Measurements from ENCODE around the gene CYP1A2.
"Not testable (repeated sequence)": the region's sequence is repeated elsewhere in the genome, so short reads cannot be mapped to it uniquely, and the experiment has no call there.

Gene CYP1A2

DNA sequence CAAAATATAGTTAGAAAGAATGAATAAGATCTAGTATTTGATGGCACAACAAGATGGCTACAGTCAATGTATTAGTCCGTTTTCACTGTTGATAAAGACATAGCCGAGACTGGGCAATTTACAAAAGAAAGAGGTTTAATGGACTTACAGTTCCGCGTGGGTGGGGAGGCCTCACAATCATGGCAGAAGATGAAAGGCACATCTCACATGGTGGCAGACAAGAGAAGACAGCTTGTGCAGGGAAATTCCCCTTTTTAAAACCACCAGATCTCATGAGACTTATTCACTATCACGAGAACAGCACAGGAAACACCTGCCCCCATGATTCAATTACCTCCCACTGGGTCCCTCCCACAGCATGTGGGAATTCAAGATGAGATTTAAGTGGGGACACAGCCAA, 10.4 kb upstream of the CYP1A2 start:
- not testable (repeated sequence) for DNase-seq

GRCh38 chr15:74742422-74742821, 6.2 kb upstream of the CYP1A2 start:
- no peak for DNase-seq

DNA sequence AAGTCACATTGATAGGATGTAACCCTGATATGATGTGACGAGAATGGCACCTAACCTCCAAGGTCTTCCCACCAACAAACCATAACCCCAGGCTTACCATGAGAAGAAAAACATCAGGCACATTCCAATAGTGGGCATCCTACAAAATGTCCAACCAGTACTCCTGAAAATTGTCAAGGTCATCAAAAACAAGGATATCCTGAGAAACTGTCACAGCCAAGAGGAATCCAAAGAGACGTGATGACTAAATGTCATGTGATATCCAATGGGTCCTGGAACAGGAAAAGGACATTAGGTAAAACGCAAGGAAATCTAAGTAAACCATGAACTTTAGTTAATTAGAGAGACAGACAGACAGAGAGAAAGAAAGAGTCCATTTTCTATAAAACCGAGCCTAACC, 2.3 kb upstream of the CYP1A2 start:
- no peak for DNase-seq

- DNase-seq, result no peak
These were observed 1.2 kb downstream of the CYP1A2 start for GRCh38 chr15:74749832-74750231.

DNA sequence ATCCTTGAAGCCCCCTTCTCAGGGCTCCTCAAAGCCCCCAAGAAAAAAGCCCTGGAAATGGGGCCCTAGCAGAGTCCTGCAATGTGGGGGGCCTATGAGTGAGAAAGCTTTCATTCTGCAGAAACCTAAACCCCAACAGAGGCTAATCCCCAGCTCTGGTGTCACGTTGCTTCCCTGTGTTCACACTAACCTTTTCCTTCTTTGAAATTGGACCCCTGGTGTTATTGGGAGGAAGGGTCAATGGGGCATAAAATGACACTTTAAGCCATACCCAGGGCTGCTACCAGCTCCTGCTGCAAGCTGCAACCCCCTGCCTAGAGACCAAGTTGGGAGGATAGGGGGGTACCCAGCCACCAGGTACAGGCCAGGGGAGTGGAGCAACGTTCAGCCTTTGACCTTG, 2.1 kb downstream of the CYP1A2 start:
- DNase-seq, result no peak

DNA sequence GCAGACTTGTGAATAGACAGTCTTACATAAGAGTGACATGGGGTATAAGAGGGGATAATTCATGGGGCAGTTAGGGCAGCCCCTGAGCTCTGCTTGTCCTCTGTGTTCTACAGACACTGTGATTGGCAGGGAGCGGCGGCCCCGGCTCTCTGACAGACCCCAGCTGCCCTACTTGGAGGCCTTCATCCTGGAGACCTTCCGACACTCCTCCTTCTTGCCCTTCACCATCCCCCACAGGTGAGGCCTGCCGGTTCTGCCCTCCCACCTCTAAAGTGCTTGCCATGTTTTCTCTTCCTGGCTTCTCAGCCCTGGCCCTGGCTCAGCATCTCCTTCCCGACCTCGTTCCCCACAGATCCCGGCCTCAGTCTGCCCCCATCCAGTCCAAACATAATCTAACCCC, 3.4 kb downstream of the CYP1A2 start:
- DNase-seq, result no peak

DNA sequence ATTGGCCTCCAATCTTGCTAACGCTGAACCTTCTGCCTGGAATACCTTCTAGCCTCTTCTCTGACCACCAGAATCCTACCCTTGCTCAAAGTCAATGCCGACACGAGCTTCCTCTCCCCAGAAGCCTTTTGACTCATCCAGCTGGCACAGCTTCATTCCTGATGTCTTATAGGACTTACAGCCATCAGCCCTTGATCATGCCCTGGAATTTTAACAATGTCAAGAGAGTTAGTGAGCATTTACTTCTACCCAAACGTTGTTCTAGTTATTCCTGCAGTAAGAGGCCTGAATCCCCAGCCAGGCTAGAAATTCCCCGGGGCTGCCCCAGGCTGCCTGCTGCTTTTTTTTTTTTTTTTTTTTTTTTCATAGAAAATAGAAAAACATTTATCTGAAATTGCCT, 3.9 kb downstream of the CYP1A2 start:
- no peak for DNase-seq

DNA sequence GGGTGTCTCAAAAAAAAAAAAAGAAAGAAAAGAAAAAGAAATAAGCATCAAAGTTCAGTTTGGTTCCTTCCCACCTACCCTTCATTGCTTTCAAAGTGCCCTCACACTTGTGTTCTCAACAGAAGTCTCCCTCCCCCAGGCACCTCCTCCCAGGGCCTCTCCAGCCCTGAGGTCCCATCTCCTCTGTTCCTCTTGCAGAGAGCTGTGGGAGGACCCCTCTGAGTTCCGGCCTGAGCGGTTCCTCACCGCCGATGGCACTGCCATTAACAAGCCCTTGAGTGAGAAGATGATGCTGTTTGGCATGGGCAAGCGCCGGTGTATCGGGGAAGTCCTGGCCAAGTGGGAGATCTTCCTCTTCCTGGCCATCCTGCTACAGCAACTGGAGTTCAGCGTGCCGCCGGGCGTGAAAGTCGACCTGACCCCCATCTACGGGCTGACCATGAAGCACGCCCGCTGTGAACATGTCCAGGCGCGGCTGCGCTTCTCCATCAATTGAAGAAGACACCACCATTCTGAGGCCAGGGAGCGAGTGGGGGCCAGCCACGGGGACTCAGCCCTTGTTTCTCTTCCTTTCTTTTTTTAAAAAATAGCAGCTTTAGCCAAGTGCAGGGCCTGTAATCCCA, 6.1 kb downstream of the CYP1A2 start:
- DNase-seq, result no peak

- no peak for DNase-seq
These were observed 10.1 kb downstream of the CYP1A2 start for GRCh38 chr15:74758736-74759135.

- DNase-seq, result no peak
These were observed 14.1 kb downstream of the CYP1A2 start for GRCh38 chr15:74762791-74763150.

GRCh38 chr15:74763416-74763815, 14.8 kb downstream of the CYP1A2 start:
- DNase-seq, result no peak

DNA sequence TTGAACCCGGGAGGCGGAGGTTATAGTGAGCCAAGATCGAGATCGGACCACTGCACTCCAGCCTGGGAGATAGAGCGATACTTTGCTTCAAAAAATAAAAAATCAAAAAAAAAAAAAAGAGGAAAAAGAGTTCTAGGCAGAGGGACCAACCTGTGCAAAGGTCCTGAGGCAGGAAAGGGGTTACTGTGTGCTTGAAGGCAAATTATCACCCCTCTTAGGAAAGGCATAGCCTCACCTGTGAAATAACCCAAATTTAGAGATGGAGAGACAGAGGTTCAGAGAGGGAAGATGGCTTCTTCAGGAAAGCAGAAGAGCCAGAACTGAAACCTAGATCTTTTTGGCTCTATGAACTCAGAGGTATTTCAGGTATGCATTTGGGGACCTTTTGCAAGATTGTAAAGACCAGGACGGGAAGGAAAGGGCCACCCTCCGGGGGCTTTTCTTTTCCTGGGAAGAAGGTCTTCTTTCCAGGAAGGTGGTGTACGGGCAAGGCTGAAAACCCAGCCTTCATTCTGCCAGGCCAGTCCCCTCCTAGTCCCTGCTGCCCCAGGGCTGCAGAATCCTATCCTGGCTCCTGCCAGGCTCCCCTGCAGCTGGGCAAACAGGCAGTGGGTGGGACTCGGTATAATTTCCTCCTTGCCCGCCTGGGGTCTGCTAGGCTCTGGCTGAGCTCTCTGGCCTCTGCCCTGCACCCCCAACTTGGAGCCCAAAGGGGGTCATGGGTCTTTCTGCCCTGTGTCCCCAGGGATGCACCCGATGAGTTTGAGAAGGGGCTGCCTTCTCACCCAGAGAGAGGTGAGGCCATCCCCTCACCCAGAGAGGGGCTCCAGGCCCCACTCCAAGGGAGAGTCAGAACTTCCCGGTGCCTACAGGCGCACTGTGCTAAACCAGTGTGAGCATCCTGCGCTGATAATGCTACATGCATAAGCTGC, 18.8 kb downstream of the CYP1A2 start:
- no peak for DNase-seq

- no peak for DNase-seq
These were observed 19.6 kb downstream of the CYP1A2 start for GRCh38 chr15:74768099-74768770.

DNA sequence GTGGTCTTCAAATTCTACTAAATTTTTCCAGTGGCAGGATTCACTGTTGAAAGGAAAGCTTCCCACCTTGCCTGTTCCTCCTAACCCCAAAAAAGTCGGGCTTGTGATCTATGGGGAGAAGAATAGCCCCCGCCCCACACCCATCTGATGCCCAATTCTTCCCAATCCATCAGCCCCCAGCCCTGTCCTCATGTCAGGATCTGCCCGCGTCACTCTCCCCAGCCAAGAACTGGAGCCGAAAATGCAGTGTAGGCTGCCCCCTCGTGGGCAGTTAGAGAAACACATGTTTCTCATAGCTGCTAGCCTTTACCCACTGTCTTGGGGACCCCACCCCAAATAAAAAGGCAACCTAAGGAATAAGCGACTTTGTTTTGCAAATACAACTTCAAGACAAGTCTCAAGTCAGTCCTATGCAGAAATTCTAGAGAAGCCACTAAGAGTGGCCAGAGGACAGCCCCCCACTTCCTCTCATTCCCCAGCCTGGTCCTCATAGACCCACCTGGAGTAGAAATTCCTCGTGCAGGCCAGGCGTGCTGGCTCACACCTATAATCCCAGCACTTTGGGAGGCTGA, 20.2 kb downstream of the CYP1A2 start:
- peak; percentile 33 for DNase-seq

DNA sequence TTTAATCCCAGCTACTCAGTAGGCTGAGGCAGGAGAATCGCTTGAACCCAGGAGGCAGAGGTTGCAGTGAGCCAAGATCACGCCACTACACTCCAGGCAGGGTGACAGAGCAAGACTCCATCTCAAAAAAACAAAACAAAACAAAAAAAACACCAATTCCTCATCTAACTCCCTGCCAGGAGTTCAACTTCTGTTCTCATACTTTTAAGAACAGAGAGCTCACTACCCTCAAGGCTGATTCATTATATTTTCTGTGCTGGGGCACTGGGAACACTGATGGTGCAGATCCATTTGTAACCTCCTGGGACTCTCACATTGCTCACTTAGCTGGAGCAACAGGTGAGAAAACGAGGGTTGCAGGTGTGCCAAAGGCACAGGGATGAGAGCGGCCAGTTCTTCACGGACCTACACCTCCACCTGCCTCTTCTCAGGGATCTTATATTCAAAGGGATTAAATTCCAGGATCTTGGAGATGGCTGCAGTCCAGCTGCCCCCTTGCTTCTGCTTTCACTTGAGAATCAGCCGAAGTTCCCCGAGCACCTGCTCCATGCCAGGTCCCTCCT, 20.9 kb downstream of the CYP1A2 start:
- DNase-seq, result no peak

DNA sequence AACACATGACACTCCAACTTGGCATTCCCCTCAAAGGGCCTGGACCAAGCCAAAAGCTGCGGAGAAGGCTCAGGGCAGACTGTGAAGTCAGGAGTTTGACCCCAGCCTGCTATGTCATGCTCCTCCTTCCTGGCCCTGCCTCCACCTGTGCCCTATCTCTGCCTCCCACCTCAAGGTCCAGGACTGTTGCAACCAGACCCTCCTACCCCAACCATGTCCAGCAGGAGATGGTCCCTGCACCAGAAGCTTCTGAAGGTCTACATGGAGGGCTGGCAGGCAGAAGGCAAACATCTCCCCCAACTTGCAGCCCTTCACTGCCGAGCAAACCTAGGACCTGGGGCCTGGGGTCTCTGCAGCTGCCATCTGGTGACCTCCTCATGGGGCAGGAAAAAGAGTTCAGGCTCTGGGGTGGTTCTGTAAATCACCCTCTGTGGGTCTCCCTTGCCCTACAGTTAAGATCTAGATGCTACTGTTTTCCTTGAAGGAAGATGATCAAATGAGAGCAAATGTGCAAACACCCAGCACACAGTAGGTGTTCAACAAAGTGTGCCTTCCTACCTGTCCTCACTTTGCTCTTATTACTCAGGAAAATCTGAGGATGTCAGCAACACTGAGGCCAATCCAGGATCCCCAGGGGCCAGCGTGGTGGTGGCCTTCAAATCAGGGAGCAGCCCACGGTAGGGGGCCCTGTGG, 21.7 kb downstream of the CYP1A2 start:
- DNase-seq, result no peak

DNA sequence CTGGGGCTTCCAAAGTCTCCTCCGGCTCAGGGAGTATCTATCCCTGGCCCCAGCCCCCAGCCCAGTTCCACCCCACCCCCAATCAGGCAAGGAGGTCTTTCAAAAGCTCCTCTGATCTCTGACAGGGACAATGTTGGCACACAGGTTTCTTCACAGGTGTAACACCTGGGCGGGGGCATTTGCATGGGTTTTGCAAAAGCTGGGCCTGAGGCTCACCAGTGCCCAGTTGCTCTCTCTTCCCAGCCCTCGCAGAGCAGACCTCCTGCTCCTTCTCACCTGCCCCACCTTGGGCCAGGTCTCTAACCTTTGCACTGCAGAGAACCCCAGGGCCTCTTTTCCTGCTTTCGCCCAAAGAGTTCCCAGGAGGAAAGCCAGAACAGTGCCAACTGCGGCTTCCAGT, 24.7 kb downstream of the CYP1A2 start:
- DNase-seq, result no peak

GRCh38 chr15:74773731-74774252, 25.1 kb downstream of the CYP1A2 start:
- DNase-seq, result peak; percentile 34

DNA sequence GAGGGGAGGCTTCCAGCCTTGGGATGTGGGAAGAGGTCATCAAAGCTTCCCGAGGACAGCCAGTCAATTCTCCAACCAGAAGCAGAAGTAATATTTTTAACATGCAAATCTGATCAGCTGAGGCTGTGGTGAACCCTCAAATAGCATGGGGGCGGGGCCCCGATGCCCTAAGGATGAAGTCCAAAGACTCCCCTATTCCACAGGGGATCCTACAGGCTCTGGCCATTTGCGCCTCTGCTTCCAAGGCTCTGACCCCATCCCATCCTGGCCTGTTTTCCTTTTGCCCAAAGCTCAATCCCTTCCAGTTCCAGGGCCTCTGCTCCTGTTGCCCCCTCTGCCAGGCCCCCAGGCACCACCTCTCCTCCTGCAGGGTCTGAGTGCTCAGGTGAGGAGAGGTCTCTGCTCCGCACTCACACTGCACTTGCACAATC, 26.5 kb downstream of the CYP1A2 start:
- no peak for DNase-seq

- no peak for DNase-seq
These were observed 27.2 kb downstream of the CYP1A2 start for GRCh38 chr15:74775894-74776293.

GRCh38 chr15:74776821-74777768, 28.4 kb downstream of the CYP1A2 start:
- DNase-seq, result no peak
